IMR-90 (cell line): Measurements from ENCODE around the gene PNCK. TPM values are rescaled to one million over a fixed set of nuclear protein-coding genes. Genes with fewer than 3 reads are reported as not detected.
"Not testable (repeated sequence)": the region's sequence is repeated elsewhere in the genome, so short reads cannot be mapped to it uniquely, and the experiment has no call there.

Source experiments
- ATAC-seq: fragments of 200-7000 bp; cut with Tn5 transposase; 2 replicates; pipeline ENCODE4 v1.9.1; 2020; ENCODE audit warnings: low read depth, mild to moderate bottlenecking, moderate library complexity
- BruUV-seq: library from RNA; stranded (reverse); fragments of 400-500 nt; replicated peaks from 2 replicates; lab custom pipeline; 2021; lab: Mats Ljungman, UMichigan
- CTCF ChIA-PET: fragments of 300-600 bp; formaldehyde crosslinking; extraction: SDS; loops from one replicate; lab custom pipeline; 2021; ENCODE audit warnings: antibody characterized with exemption; lab: Yijun Ruan, JAX
- POLR2A ChIA-PET: fragments of 300-600 bp; sonication (Branson Sonifier 250); formaldehyde crosslinking; loops from one replicate; lab custom pipeline; 2022; ENCODE audit warnings: antibody characterized with exemption; ENCODE audit not compliant: unreplicated experiment; lab: Charles Lee
- DNase-seq: peaks from one replicate; pipeline ENCODE4 v3.0.0; 2013
- H2AFZ ChIP-seq: replicated peaks from 2 replicates; pipeline ENCODE3; 2013; ENCODE audit warnings: low read length, mild to moderate bottlenecking; ENCODE audit not compliant: poor library complexity
- H2AK5ac ChIP-seq: 2 replicates; pipeline ENCODE4 v1.6.1; 2013; ENCODE audit warnings: low read depth, low read length, inconsistent platforms
- H2AK9ac ChIP-seq: replicated peaks from 2 replicates; pipeline ENCODE3; 2013; ENCODE audit warnings: mild to moderate bottlenecking, low read depth, low read length, moderate library complexity; ENCODE audit not compliant: poor library complexity
- H2BK120ac ChIP-seq: 2 replicates; pipeline ENCODE4 v1.6.1; 2013; ENCODE audit warnings: low read depth, low read length, inconsistent platforms
- H2BK15ac ChIP-seq: 3 replicates; pipeline ENCODE4 v1.6.1; 2013; ENCODE audit warnings: low read depth, low read length, inconsistent platforms
- H2BK20ac ChIP-seq: 2 replicates; pipeline ENCODE4 v1.6.1; 2013; ENCODE audit warnings: low read depth, mild to moderate bottlenecking, inconsistent platforms, low read length, moderate library complexity
- H2BK5ac ChIP-seq: 2 replicates; pipeline ENCODE4 v1.6.1; 2013; ENCODE audit warnings: mild to moderate bottlenecking, low read depth, low read length, inconsistent platforms; ENCODE audit not compliant: poor library complexity, severe bottlenecking
- H3K14ac ChIP-seq: replicated peaks from 2 replicates; pipeline ENCODE4 v1.6.1; 2013; ENCODE audit warnings: low read depth, low read length, inconsistent platforms
- H3K18ac ChIP-seq: 2 replicates; pipeline ENCODE4 v1.6.1; 2013; ENCODE audit warnings: low read depth, low read length, control low read depth
- H3K23ac ChIP-seq: 2 replicates; pipeline ENCODE4 v1.6.1; 2013; ENCODE audit warnings: low read depth, low read length, inconsistent platforms
- H3K27ac ChIP-seq: 2 replicates; pipeline ENCODE4 v1.5.1; 2013; ENCODE audit warnings: mild to moderate bottlenecking, control low read depth, low read length; ENCODE audit not compliant: insufficient read depth
- H3K27me3 ChIP-seq: 2 replicates; pipeline ENCODE4 v1.6.1; 2013; ENCODE audit warnings: low read length; ENCODE audit not compliant: control insufficient read depth, insufficient read depth
- H3K36me3 ChIP-seq: 2 replicates; pipeline ENCODE4 v1.6.1; 2013; ENCODE audit warnings: low read length, mixed read lengths; ENCODE audit not compliant: control insufficient read depth, insufficient read depth
- H3K4ac ChIP-seq: 2 replicates; pipeline ENCODE4 v1.6.1; 2013; ENCODE audit warnings: low read depth, low read length, inconsistent platforms
- H3K4me1 ChIP-seq: 2 replicates; pipeline ENCODE4 v1.6.1; 2013; ENCODE audit warnings: low read length, mixed read lengths; ENCODE audit not compliant: control insufficient read depth, insufficient read depth
- H3K4me2 ChIP-seq: 2 replicates; pipeline ENCODE4 v1.6.1; 2013; ENCODE audit warnings: low read depth, mild to moderate bottlenecking, control low read depth, low read length, moderate library complexity
- H3K4me3 ChIP-seq: 2 replicates; pipeline ENCODE4 v1.5.1; 2013; ENCODE audit warnings: low read depth, mild to moderate bottlenecking, control low read depth, low read length, moderate library complexity; ENCODE audit not compliant: insufficient read depth
- H3K56ac ChIP-seq: 2 replicates; pipeline ENCODE4 v1.6.1; 2013; ENCODE audit warnings: low read length, inconsistent platforms; ENCODE audit not compliant: insufficient read depth; ENCODE audit errors: extremely low read depth
- H3K79me1 ChIP-seq, 2 experiments: 2 replicates each; pipeline ENCODE4 v1.6.1; 2013; ENCODE audit warnings: low read length in 2 of 2, inconsistent platforms in 1 of 2, low read depth in 1 of 2
- H3K9ac ChIP-seq: 2 replicates; pipeline ENCODE4 v1.6.1; 2013; ENCODE audit warnings: low read depth, low read length, control low read depth
- H3K9me1 ChIP-seq: 2 replicates; pipeline ENCODE4 v1.6.1; 2013; ENCODE audit warnings: low read length, inconsistent platforms; ENCODE audit not compliant: insufficient read depth
- H3K9me3 ChIP-seq: 2 replicates; pipeline ENCODE4 v1.6.1; 2013; ENCODE audit warnings: low read length; ENCODE audit not compliant: control insufficient read depth, insufficient read depth
- H4K20me1 ChIP-seq: 2 replicates; pipeline ENCODE4 v1.6.1; 2013; ENCODE audit warnings: low read length, inconsistent platforms; ENCODE audit not compliant: insufficient read depth
- H4K5ac ChIP-seq: 2 replicates; pipeline ENCODE4 v1.6.1; 2013; ENCODE audit warnings: mild to moderate bottlenecking, low read depth, low read length, control low read depth
- H4K8ac ChIP-seq, 2 experiments: 2 replicates each; pipeline ENCODE4 v1.6.1; 2013; ENCODE audit warnings: low read depth in 2 of 2, low read length in 2 of 2, control low read depth in 1 of 2, inconsistent platforms in 1 of 2
- H4K91ac ChIP-seq: 2 replicates; pipeline ENCODE4 v1.6.1; 2013; ENCODE audit warnings: low read depth, low read length, inconsistent platforms; ENCODE audit not compliant: insufficient read depth
- WGBS, 2 experiments: methylation state at CpG; one replicate each; pipeline versions ENCODE4 v1.1.5 to v1.1.7; 2013; ENCODE audit warnings: missing lambda C conversion rate in 2 of 2; ENCODE audit not compliant: insufficient read length in 1 of 2; ENCODE audit errors: extremely low coverage in 2 of 2; 5-methylcytosine and 5-hydroxymethylcytosine counted together
- dilution Hi-C: fragments of 300-500 bp; cut with HindIII; formaldehyde crosslinking; loops from one replicate; pipeline ENCODE4 v1.14.3; 2018; ENCODE audit warnings: low sequenced_read_pairs; ENCODE audit not compliant: unreplicated experiment
- in situ Hi-C: fragments of 300-500 bp; cut with MboI; formaldehyde crosslinking; loops from 3 replicates; pipeline ENCODE4 v1.14.3; 2019; ENCODE audit warnings: low sequenced_read_pairs, inconsistent platforms, mixed read lengths
- intact Hi-C: fragments of 100-400 bp; cut with micrococcal nuclease; formaldehyde crosslinking; loops from 2 replicates; pipeline ENCODE4 v1.10.0; 2022
- polyA plus RNA-seq, 3 experiments: library from polyadenylated mRNA; depleted of rRNA; stranded (reverse); fragments of >200 nt; gene quantifications; 2 replicates each; pipeline ENCODE4 v1.2.3, GENCODE V29; 2012; ENCODE audit warnings: low replicate concordance in 1 of 3
- total RNA-seq: library from RNA; depleted of rRNA; stranded (reverse); fragments of >200 nt; gene quantifications from 2 replicates; pipeline ENCODE4 v1.2.3, GENCODE V29; 2012

PNCK gene
- total and polyA plus RNA-seq, 2 of the 4 experiments (the other 2 are of a cell fraction) = 0.18 to 0.22 TPM

DNA sequence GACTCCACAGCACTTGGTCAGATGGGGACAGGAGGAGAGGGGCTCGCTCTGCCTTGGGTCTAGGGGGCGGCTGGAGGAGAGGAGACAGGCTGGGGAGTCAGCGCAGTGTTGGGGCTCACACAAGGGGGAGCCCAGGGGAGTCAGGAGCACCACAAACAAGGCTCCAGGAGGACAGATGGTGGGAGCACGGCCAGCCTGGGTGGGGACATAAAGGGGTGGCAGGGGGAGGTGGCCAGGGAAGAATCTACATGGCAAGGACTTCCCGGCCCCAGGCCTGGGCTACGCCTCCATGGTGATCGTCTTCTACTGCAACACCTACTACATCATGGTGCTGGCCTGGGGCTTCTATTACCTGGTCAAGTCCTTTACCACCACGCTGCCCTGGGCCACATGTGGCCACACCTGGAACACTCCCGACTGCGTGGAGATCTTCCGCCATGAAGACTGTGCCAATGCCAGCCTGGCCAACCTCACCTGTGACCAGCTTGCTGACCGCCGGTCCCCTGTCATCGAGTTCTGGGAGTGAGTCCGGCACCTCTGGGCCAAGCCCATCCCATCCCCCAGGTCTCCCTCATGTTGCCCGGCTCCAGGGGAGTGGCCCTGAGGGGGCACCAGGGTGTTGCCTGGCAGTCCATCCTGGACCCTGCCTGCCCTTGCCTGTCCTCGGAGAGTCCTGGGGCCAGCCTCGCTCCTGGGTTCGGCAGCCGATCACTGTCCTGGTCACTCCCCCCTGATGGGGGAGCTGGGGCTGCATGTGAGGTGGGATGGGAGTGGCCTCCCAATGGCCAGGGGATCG lies 17.6 kb upstream of the PNCK start:
- H2AFZ ChIP-seq, H3K79me1 ChIP-seq, in situ Hi-C loops, H2AK5ac ChIP-seq, H2AK9ac ChIP-seq, H3K36me3 ChIP-seq, BruUV-seq, H3K4me3 ChIP-seq, H3K18ac ChIP-seq, H3K23ac ChIP-seq, H3K4ac ChIP-seq, H2BK15ac ChIP-seq, intact Hi-C loops, H3K27me3 ChIP-seq, H3K27ac ChIP-seq, H4K5ac ChIP-seq, H3K9me3 ChIP-seq, H3K14ac ChIP-seq, H3K4me1 ChIP-seq, H4K8ac ChIP-seq, CTCF ChIA-PET, H2BK5ac ChIP-seq, H3K9ac ChIP-seq, H2BK20ac ChIP-seq, dilution Hi-C loops, H4K91ac ChIP-seq, H2BK120ac ChIP-seq, H3K4me2 ChIP-seq, H3K56ac ChIP-seq, DNase-seq, H3K9me1 ChIP-seq, ATAC-seq: not testable (repeated sequence)
- 72% methylated on average over 2 of the region's 21 CpGs; no CpG with 5 or more reads in 1 of the 2 experiments for WGBS, 2 experiments
- peaks cover 12% of the 10 kb centered on the region for H4K20me1 ChIP-seq
- POLR2A ChIA-PET = interaction anchor here (0.6 kb wide), 1 partner anchor 11 kb away, joined by 3 read pairs; no protein-coding TSS in a partner anchor
